Heart left ventricle (tissue), 16 donors: ENCODE data around the gene TOPORS. TPM values are rescaled to one million over a fixed set of nuclear protein-coding genes. Genes with fewer than 3 reads are reported as not detected.

Experiments
- ATAC-seq, 4 donors: fragments of 200-7000 bp; cut with Tn5 transposase; one replicate each; pipeline ENCODE4 v1.9.1; 2020 to 2022; ENCODE audit warnings: moderate library complexity in 4 of 4, mild to moderate bottlenecking in 3 of 4, moderate number of reproducible peaks in 1 of 4
- DNase-seq, 5 donors: peaks; one replicate each; pipeline ENCODE4 v3.0.0-alpha.2; 2020
- H3K27ac ChIP-seq, 12 donors: fragments of 200-600 bp; sonication (generic) in 4 of 12; one replicate each; pipeline versions ENCODE4 v1.5.0 to v1.8.0; 2016 to 2022; ENCODE audit warnings: mild to moderate bottlenecking in 2 of 12
- H3K27me3 ChIP-seq, 9 donors: fragments of 200-600 bp; sonication (generic) in 2 of 9; one replicate each; pipeline versions ENCODE4 v1.5.1 to v1.8.0; 2016 to 2022; ENCODE audit warnings: mild to moderate bottlenecking in 3 of 9
- H3K36me3 ChIP-seq, 9 donors: fragments of 200-600 bp; sonication (generic) in 2 of 9; one replicate each; pipeline versions ENCODE4 v1.5.0 to v1.8.0; 2018 to 2022; ENCODE audit warnings: mild to moderate bottlenecking in 2 of 9
- H3K4me1 ChIP-seq, 12 donors: fragments of 200-600 bp; sonication (generic) in 4 of 12; one replicate each; pipeline versions ENCODE4 v1.5.0 to v1.8.0; 2016 to 2022; ENCODE audit warnings: mild to moderate bottlenecking in 3 of 12
- H3K4me3 ChIP-seq, 12 donors: fragments of 200-600 bp; sonication (generic) in 4 of 12; one replicate each; pipeline versions ENCODE4 v1.5.0 to v1.8.0; 2017 to 2022; ENCODE audit warnings: mild to moderate bottlenecking in 9 of 12, moderate library complexity in 4 of 12
- H3K9me3 ChIP-seq, 12 donors: fragments of 200-600 bp; sonication (generic) in 4 of 12; one replicate each; pipeline versions ENCODE4 v1.5.0 to v1.8.0; 2016 to 2022; ENCODE audit warnings: mild to moderate bottlenecking in 1 of 12
- CTCF ChIP-seq, 12 donors: fragments of 200-600 bp; sonication (generic) in 4 of 12; IDR thresholded peaks; one replicate each; pipeline versions ENCODE4 v1.5.0 to v1.8.0; 2018 to 2022; ENCODE audit warnings: antibody characterized with exemption in 12 of 12, mild to moderate bottlenecking in 5 of 12
- POLR2A ChIP-seq, 2 donors: fragments of 450-650 bp; IDR thresholded peaks; one replicate each; pipeline ENCODE4 v1.6.1; 2017; ENCODE audit warnings: antibody characterized with exemption in 2 of 2, mild to moderate bottlenecking in 2 of 2, moderate library complexity in 2 of 2
- WGBS, 4 donors: extraction: QIAGEN DNeasy Blood & Tissue Kit in 2 of 4; methylation state at CpG; one replicate each; pipeline versions ENCODE4 v1.1.5 to v1.1.7; 2013 to 2018; 5-methylcytosine and 5-hydroxymethylcytosine counted together
- intact Hi-C, 10 donors: fragments of 100-400 bp; cut with DNase I; formaldehyde crosslinking; loops; one replicate each; pipeline versions ENCODE4 v1.11.1 to v1.14.2; 2022
- polyA plus RNA-seq, 2 donors: library from polyadenylated mRNA; stranded (reverse); fragments of 200-250 nt; gene quantifications; one replicate each; pipeline ENCODE4 v1.2.3, GENCODE V29; 2013
- total RNA-seq, 9 donors: library from RNA; depleted of rRNA in 2 of 9; stranded (reverse); fragments of >200 nt in 2 of 9; fragmentation: NEBNext Ultra II Directional in 3 of 9; extraction: Animal tissue kit (Norgen Biotek cat#: 25700) in 3 of 9; gene quantifications; one replicate each; pipeline versions ENCODE4 v1.1.0 to v1.2.4, GENCODE V29; 2016 to 2023
- donor health status: ischemic (EF 13 %, LVEDD 7.1; RV severe dilation, severe dysfunction).
- donor health status: healthy with polysubstance abuse.
- donor health status: DM: no; HTN: yes; CAD: no.
- donor health status: DM: no; HTN: no; CAD: no.
- donor health status: ischemic (EF 25% LVEDD 6.9; RV normal size, moderate dysfunction).
- donor health status: ischemic (EF 25% LVEDD 5.7; RV mildly dilated, moderate dysfunction).
- donor health status: healthy.
- donor health status: DM: yes; HTN: yes; CAD: no.
- donor health status: ischemic (EF 35%, LVEDD 5.7; RV mildly dilated, moderate dysfunction).
- donor health status: nonischemic (EF 11% LVEDD 7.7; RV severe dilation, severe dysfunction).
- donor health status: DM: yes; HTN: yes; CAD: no.
- donor health status: PGD.
- donor health status: ischemic (EF 29% LVEDD 5.4; RV normal size, mild dysfunction).
- donor health status: nonischemic (EF 23%, LVEDD 6.1; RV moderate dilation, normal function).

TOPORS gene
- total and polyA plus RNA-seq, 11 donors: 4.1 to 11.1 (median 9.4) TPM

DNA sequence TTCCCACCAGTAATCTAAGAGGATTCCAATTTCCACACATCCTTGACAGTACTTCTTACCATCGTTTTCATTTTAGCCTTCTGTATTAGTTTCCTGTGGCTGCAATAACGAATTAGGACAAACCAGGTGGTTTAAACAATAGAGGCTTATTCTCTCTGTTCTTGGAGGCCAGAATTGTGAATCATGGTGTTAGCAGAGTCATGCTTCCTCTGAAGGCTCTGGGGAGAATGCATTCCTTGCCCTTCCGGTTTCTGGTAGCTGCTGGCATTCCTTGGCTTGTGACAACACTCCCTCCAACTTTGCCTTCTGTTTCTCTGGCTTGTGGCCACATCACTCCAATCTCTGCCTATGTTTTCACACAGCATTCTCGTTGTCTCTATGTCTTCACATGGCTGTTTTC lies 49.9 kb downstream of the TOPORS start:
- H3K4me3 ChIP-seq: no peak overlapping the region
- ATAC-seq: peak in 1 of 4 donors; percentile 53
- no peaks in the 10 kb centered on the region for H3K27me3 ChIP-seq
- no peak for DNase-seq
- H3K27ac ChIP-seq: no peak overlapping the region
- H3K9me3 ChIP-seq: peaks cover 0 to 7% (median 0%) of the 10 kb centered on the region in 12 donors
- TF ChIP-seq CTCF (IDR thresholded peaks at IDR 0.05): no peak
- TF ChIP-seq POLR2A (IDR thresholded peaks at IDR 0.05): no peak
- intact Hi-C loops: loop anchor here in 1 of 10 donors (10.0 kb wide), 1 partner anchor 62 kb away; no protein-coding TSS in a partner anchor
- WGBS, 4 donors: 43 to 69% (median 59%) methylated on average over 4 of the region's 4 CpGs
- H3K4me1 ChIP-seq: peaks cover 0 to 9% (median 0%) of the 10 kb centered on the region in 12 donors
- peaks cover 0 to 39% (median 33%) of the 10 kb centered on the region in 9 donors for H3K36me3 ChIP-seq

DNA sequence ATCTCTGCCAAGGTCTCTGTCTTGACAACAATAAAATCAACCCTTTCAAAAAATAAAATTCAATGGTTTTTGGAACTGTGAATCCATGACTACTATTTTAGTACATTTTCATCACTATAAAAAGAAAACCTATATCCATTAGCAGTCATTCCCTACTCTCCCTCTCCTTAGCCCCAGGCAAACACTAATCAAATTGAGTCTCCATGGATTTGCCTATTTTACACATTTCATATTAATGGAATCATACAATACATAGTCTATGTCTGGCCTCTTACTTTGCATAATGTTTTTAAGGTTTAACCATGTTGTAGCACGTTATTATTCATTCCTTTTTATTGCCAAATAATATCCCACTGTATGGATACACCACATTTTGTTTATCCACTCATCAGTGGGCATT lies 50.5 kb downstream of the TOPORS start:
- Histone ChIP-seq H3K9me3 (peaks cover 0 to 7% (median 0%) of the 10 kb centered on the region in 12 donors), H3K4me1 (peaks cover 0 to 8% (median 0%) of the 10 kb centered on the region in 12 donors), H3K27ac (no peak overlapping the region), H3K4me3 (no peak overlapping the region), H3K27me3 (no peaks in the 10 kb centered on the region), H3K36me3 (peaks cover 0 to 45% (median 39%) of the 10 kb centered on the region in 9 donors)
- TF ChIP-seq POLR2A (IDR thresholded peaks at IDR 0.05): no peak
- no peak for TF ChIP-seq CTCF (IDR thresholded peaks at IDR 0.05)
- DNase-seq (no peak), ATAC-seq (no peak)
- WGBS, 4 donors: 84 to 93% (median 89%) methylated on average over 1 of the region's 1 CpG
- intact Hi-C loops: loop anchor here in 1 of 10 donors (10.0 kb wide), 1 partner anchor 63 kb away; no protein-coding TSS in a partner anchor

GRCh38 chr9:32500768-32501167 lies 51.6 kb downstream of the TOPORS start:
- 65 to 95% (median 94%) methylated on average over 2 of the region's 2 CpGs for WGBS, 4 donors
- peaks cover 0 to 7% (median 0%) of the 10 kb centered on the region in 12 donors for H3K9me3 ChIP-seq
- peaks cover 0 to 56% (median 50%) of the 10 kb centered on the region in 9 donors for H3K36me3 ChIP-seq

GRCh38 chr9:32497921-32498320 lies 54.5 kb downstream of the TOPORS start:
- intact Hi-C loops: no loop called here

More at GRCh38 chr9:32500768-32501167, 51.6 kb downstream of the TOPORS start:
- no peak for TF ChIP-seq CTCF (IDR thresholded peaks at IDR 0.05)
- no peak for TF ChIP-seq POLR2A (IDR thresholded peaks at IDR 0.05)
- ATAC-seq (no peak), DNase-seq (no peak)
- Histone ChIP-seq H3K4me1 (no peaks in the 10 kb centered on the region), H3K27ac (no peak overlapping the region), H3K27me3 (no peaks in the 10 kb centered on the region), H3K4me3 (no peak overlapping the region)
- intact Hi-C loops: loop anchor here in 1 of 10 donors (10.0 kb wide), 1 partner anchor 64 kb away; no protein-coding TSS in a partner anchor

More at GRCh38 chr9:32497921-32498320, 54.5 kb downstream of the TOPORS start:
- Histone ChIP-seq H3K27ac (no peak overlapping the region), H3K36me3 (peaks cover 0 to 81% (median 61%) of the 10 kb centered on the region in 9 donors), H3K27me3 (no peaks in the 10 kb centered on the region), H3K4me3 (no peak overlapping the region), H3K4me1 (no peaks in the 10 kb centered on the region), H3K9me3 (peaks cover 0 to 7% (median 0%) of the 10 kb centered on the region in 12 donors)
- TF ChIP-seq POLR2A (IDR thresholded peaks at IDR 0.05) (no peak), CTCF (IDR thresholded peaks at IDR 0.05) (no peak)
- no peak for ATAC-seq
- no peak for DNase-seq
